ENCODE data around the gene HAUS3.

DNA sequence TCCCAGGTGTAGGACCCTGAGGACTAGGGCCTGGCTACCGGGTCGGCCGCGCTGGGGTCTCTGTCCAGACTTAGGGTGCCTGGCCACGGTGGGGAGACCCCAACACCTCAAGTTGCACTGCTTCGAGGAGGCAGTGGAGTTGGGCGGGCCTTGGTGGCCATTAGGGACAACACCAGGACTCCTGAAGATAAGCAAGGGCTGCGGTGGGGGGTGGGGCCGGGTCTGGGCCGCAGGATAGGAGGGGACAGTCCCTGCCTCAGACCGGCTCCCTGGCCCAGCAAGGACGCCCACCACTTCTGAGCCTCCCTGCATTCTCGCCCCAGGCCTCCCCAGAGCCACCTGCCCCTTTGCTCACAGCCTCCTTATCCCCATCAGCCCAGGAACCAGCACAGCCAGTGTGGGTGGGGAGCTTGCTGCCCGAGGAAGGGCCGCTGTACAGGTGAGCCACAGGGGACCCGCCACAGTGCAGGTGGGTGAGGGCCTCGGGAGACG lies 25.4 kb upstream of the HAUS3 start:
- TF ChIP-seq POLR2A (IDR thresholded peaks at IDR 0.05) (no peak), POLR2AphosphoS5 (IDR thresholded peaks at IDR 0.05) (no peak)
- TF ChIP-seq, protein P1, sequence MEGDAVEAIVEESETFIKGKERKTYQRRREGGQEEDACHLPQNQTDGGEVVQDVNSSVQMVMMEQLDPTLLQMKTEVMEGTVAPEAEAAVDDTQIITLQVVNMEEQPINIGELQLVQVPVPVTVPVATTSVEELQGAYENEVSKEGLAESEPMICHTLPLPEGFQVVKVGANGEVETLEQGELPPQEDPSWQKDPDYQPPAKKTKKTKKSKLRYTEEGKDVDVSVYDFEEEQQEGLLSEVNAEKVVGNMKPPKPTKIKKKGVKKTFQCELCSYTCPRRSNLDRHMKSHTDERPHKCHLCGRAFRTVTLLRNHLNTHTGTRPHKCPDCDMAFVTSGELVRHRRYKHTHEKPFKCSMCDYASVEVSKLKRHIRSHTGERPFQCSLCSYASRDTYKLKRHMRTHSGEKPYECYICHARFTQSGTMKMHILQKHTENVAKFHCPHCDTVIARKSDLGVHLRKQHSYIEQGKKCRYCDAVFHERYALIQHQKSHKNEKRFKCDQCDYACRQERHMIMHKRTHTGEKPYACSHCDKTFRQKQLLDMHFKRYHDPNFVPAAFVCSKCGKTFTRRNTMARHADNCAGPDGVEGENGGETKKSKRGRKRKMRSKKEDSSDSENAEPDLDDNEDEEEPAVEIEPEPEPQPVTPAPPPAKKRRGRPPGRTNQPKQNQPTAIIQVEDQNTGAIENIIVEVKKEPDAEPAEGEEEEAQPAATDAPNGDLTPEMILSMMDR (IDR thresholded peaks at IDR 0.05) = no peak
